OCI-LY7 (cell line): ENCODE results near the gene C13orf42. TPM values are rescaled to one million over a fixed set of nuclear protein-coding genes. Genes with fewer than 3 reads are reported as not detected.

ENCODE experiments used
- BruUV-seq: library from RNA; stranded (reverse); fragments of 400-500 nt; replicated peaks from 2 replicates; lab custom pipeline; 2021; lab: Mats Ljungman, UMichigan
- CTCF ChIA-PET: fragments of 300-600 bp; sonication (Branson Sonifier 250); formaldehyde crosslinking; loops from one replicate; lab custom pipeline; 2022; ENCODE audit warnings: antibody characterized with exemption; ENCODE audit not compliant: unreplicated experiment; lab: Charles Lee
- POLR2A ChIA-PET: fragments of 300-600 bp; sonication (Branson Sonifier 250); formaldehyde crosslinking; loops from one replicate; lab custom pipeline; 2022; ENCODE audit warnings: antibody characterized with exemption; lab: Charles Lee
- DNase-seq: peaks from one replicate; pipeline ENCODE4 v3.0.0-alpha.2; 2015; ENCODE audit warnings: low spot score
- H2AFZ ChIP-seq: fragments of 200-600 bp; sonication (generic), shearing (Covaris generic); 2 replicates; pipeline ENCODE4 v1.6.1; 2014; ENCODE audit warnings: mild to moderate bottlenecking, antibody characterized with exemption, low read length, moderate library complexity
- H3K27ac ChIP-seq: fragments of 200-600 bp; sonication (generic); 2 replicates; pipeline ENCODE4 v1.5.1; 2014; ENCODE audit warnings: mixed run types, low read depth, mild to moderate bottlenecking, moderate library complexity, low read length, inconsistent platforms; ENCODE audit not compliant: poor library complexity, severe bottlenecking
- H3K36me3 ChIP-seq: fragments of 200-600 bp; sonication (generic); 2 replicates; pipeline ENCODE4 v1.6.1; 2014; ENCODE audit warnings: mild to moderate bottlenecking, antibody characterized with exemption, low read length, moderate library complexity, mixed read lengths; ENCODE audit not compliant: insufficient read depth
- H3K4me1 ChIP-seq: fragments of 200-600 bp; sonication (generic); 2 replicates; pipeline ENCODE4 v1.5.1; 2014; ENCODE audit warnings: mild to moderate bottlenecking, low read length; ENCODE audit not compliant: insufficient read depth, poor library complexity, severe bottlenecking
- H3K4me2 ChIP-seq: fragments of 200-600 bp; sonication (generic); 2 replicates; pipeline ENCODE4 v1.6.1; 2014; ENCODE audit warnings: mild to moderate bottlenecking, low read length
- H3K4me3 ChIP-seq: fragments of 200-600 bp; sonication (generic); 2 replicates; pipeline ENCODE4 v1.5.1; 2014; ENCODE audit warnings: mild to moderate bottlenecking, low read depth, low read length; ENCODE audit not compliant: poor library complexity, severe bottlenecking
- H3K79me2 ChIP-seq: fragments of 200-600 bp; sonication (generic); 2 replicates; pipeline ENCODE4 v1.6.1; 2016; ENCODE audit warnings: low read depth, mild to moderate bottlenecking, low read length, moderate library complexity, mixed read lengths; ENCODE audit not compliant: insufficient read depth
- H3K9me2 ChIP-seq: fragments of 200-600 bp; sonication (generic); 2 replicates; pipeline ENCODE4 v1.6.1; 2016; ENCODE audit warnings: mild to moderate bottlenecking, low read length, mixed read lengths; ENCODE audit not compliant: insufficient read depth
- H3K9me3 ChIP-seq: fragments of 200-600 bp; sonication (generic); 2 replicates; pipeline ENCODE4 v1.6.1; 2014; ENCODE audit warnings: mild to moderate bottlenecking, mixed run types, low read length, mixed read lengths
- H4K20me1 ChIP-seq: fragments of 200-600 bp; sonication (generic); 2 replicates; pipeline ENCODE4 v1.6.1; 2014; ENCODE audit warnings: mild to moderate bottlenecking, antibody characterized with exemption, low read length, moderate library complexity, mixed read lengths; ENCODE audit not compliant: insufficient read depth
- CTCF ChIP-seq: fragments of 200-600 bp; sonication (generic); conservative IDR thresholded peaks from 2 replicates; pipeline ENCODE4 v1.5.1; 2014; ENCODE audit warnings: mild to moderate bottlenecking, antibody characterized with exemption, low read length, moderate library complexity, mixed read lengths
- EZH2phosphoT487 ChIP-seq: fragments of 200-600 bp; sonication (generic); IDR thresholded peaks from 2 replicates; pipeline ENCODE4 v1.6.1; 2018; ENCODE audit warnings: low read depth, borderline replicate concordance, mild to moderate bottlenecking, mixed run types, antibody characterized with exemption, low read length, moderate library complexity, mixed read lengths
- intact Hi-C: fragments of 100-400 bp; cut with micrococcal nuclease; formaldehyde crosslinking; loops from one replicate; pipeline ENCODE4 v1.10.0; 2022; ENCODE audit not compliant: unreplicated experiment
- total RNA-seq, 2 experiments: library from RNA; depleted of rRNA in 1 of 2; stranded (reverse); fragments of >200 nt in 1 of 2; shearing (Covaris generic) in 1 of 2; gene quantifications; 2 replicates each; pipeline ENCODE4 v1.2.3, GENCODE V29; 2014 to 2022

The C13orf42 gene
- total RNA-seq, 2 experiments from 2014 or later: not detected

- no peaks in the 10 kb centered on the region for H3K9me3 ChIP-seq
- H3K4me2 ChIP-seq: no peak overlapping the region
- POLR2A ChIA-PET: no interaction called here
- CTCF ChIA-PET: no interaction called here
- H3K4me1 ChIP-seq: no peaks in the 10 kb centered on the region
- H3K36me3 ChIP-seq: no peaks in the 10 kb centered on the region
- no peaks in the 10 kb centered on the region for H3K79me2 ChIP-seq
- no TSS peak for BruUV-seq
- no peak overlapping the region for H2AFZ ChIP-seq
- H3K27ac ChIP-seq: no peak overlapping the region
- H4K20me1 ChIP-seq: no peaks in the 10 kb centered on the region
- no peak for DNase-seq
- H3K9me2 ChIP-seq: no peaks in the 10 kb centered on the region
- no peak overlapping the region for H3K4me3 ChIP-seq
- no peak for TF ChIP-seq EZH2phosphoT487
- no peak for TF ChIP-seq CTCF
- intact Hi-C loops: no loop called here
Observed at GRCh38 chr13:51101636-51102235, 9.3 kb downstream of the C13orf42 start.

GRCh38 chr13:51097353-51098043 is 13.6 kb downstream of the C13orf42 start:
- no peaks in the 10 kb centered on the region for H3K36me3 ChIP-seq
- H2AFZ ChIP-seq: no peak overlapping the region
- no TSS peak for BruUV-seq
- H3K9me3 ChIP-seq: no peaks in the 10 kb centered on the region
- no peak overlapping the region for H3K4me2 ChIP-seq
- no peaks in the 10 kb centered on the region for H4K20me1 ChIP-seq
- intact Hi-C loops: no loop called here
- H3K4me3 ChIP-seq: no peak overlapping the region
- CTCF ChIA-PET: no interaction called here
- TF ChIP-seq CTCF (no peak), EZH2phosphoT487 (no peak)
- H3K27ac ChIP-seq: no peak overlapping the region
- no peaks in the 10 kb centered on the region for H3K4me1 ChIP-seq
- no peaks in the 10 kb centered on the region for H3K79me2 ChIP-seq
- POLR2A ChIA-PET: no interaction called here
- no peak for DNase-seq
- H3K9me2 ChIP-seq: no peaks in the 10 kb centered on the region

GRCh38 chr13:51096131-51096530 is 14.9 kb downstream of the C13orf42 start:
- no peaks in the 10 kb centered on the region for H3K4me1 ChIP-seq
- H3K9me2 ChIP-seq: no peaks in the 10 kb centered on the region
- BruUV-seq: no TSS peak
- H2AFZ ChIP-seq: no peak overlapping the region
- H4K20me1 ChIP-seq: no peaks in the 10 kb centered on the region
- ChIA-PET CTCF (no interaction called here), POLR2A (no interaction called here)
- DNase-seq: no peak
- TF ChIP-seq CTCF (no peak), EZH2phosphoT487 (no peak)
- intact Hi-C loops: no loop called here
- no peaks in the 10 kb centered on the region for H3K36me3 ChIP-seq
- H3K4me2 ChIP-seq: no peak overlapping the region
- H3K27ac ChIP-seq: no peak overlapping the region
- no peaks in the 10 kb centered on the region for H3K79me2 ChIP-seq
- no peak overlapping the region for H3K4me3 ChIP-seq
- no peaks in the 10 kb centered on the region for H3K9me3 ChIP-seq
